ENCODE results near the gene FILIP1L. TPM values are rescaled to one million over a fixed set of nuclear protein-coding genes. Genes with fewer than 3 reads are reported as not detected.

Gene FILIP1L
- total RNA-seq, 4 donors from 2014 or later = 87.1 to 115 (median 99.6) TPM

DNA sequence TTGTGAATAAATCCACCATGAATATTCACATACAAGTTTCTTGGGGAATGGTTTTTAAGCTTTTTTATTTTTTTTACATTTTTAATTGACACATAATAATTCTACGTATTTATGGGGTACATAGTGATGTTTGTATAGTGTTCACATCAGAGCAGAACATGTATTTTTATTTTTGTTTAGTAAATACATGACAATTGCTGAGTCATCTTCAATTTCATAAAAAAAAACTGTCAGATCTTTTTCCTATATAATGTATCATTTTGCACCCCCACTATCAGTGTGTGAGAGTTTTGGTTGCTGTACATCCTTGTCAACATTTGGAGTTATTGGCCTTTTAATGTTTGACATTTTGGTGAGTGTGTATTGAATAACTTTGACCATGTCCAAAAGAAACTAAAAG, 39.9 kb upstream of the FILIP1L start:
- ATAC-seq (no peak), DNase-seq (no peak)
- intact Hi-C loops (cut with DNase I; ENCODE audit: low total_unique reads) = loop anchor here (5.0 kb wide), 1 partner anchor 98 kb away; no protein-coding TSS in a partner anchor
- TF ChIP-seq CTCF (IDR thresholded peaks at IDR 0.05 in 4 of 5, conservative IDR thresholded peaks at IDR 0.05 in 1 of 5) (no peak), POLR2A (IDR thresholded peaks at IDR 0.05) (no peak)
- Histone ChIP-seq H3K4me1 (peaks cover 42 to 45% of the 10 kb centered on the region in 2 donors), H3K9me3 (peaks cover 0 to 2% (median 0%) of the 10 kb centered on the region in 3 donors), H3K4me3 (no peak overlapping the region), H3K27me3 (no peaks in the 10 kb centered on the region), H3K27ac (peak overlapping the region in 2 of 4 donors; percentile 5 to 11), H3K36me3 (no peaks in the 10 kb centered on the region)
- in situ Hi-C loops (cut with MboI; ENCODE audit: low sequenced_read_pairs in 4 of 4) = no loop called here

GRCh38 chr3:100151024-100151707, 36.9 kb upstream of the FILIP1L start:
- Histone ChIP-seq H3K4me3 (no peak overlapping the region), H3K4me1 (peaks cover 20 to 25% of the 10 kb centered on the region in 2 donors), H3K27me3 (no peaks in the 10 kb centered on the region), H3K9me3 (peaks cover 0 to 2% (median 0%) of the 10 kb centered on the region in 3 donors), H3K36me3 (no peaks in the 10 kb centered on the region), H3K27ac (peak overlapping the region; percentile 63 to 76 (median 65))
- in situ Hi-C loops (cut with MboI; ENCODE audit: low sequenced_read_pairs in 4 of 4) = no loop called here
- DNase-seq (peak; percentile 60 to 70), ATAC-seq (peak; percentile 85 to 90)
- intact Hi-C loops (cut with DNase I; ENCODE audit: low total_unique reads) = loop anchor here (5.0 kb wide), 1 partner anchor 101 kb away; no protein-coding TSS in a partner anchor
- TF ChIP-seq POLR2A (IDR thresholded peaks at IDR 0.05) = no peak
- TF ChIP-seq CTCF (IDR thresholded peaks at IDR 0.05 in 4 of 5, conservative IDR thresholded peaks at IDR 0.05 in 1 of 5) = no peak

DNA sequence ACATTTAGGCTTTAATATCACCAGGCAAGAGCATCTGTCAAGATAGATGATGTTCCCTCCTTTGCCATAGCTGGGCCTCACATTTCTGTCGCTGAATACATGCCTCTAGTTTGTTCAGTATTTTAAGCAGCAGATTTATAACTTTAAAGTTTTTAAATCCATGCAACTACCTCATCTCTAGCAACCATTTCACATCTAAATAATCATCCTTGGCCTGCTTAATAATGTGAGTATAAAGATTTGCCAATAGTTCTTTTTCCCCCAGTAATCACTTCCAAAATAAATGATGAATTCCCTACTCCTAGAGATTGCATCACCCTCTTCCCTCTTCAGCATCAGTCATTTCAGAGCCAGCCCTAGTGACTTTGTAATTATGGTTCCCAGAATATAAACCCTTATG, 36.2 kb upstream of the FILIP1L start:
- Histone ChIP-seq H3K4me3 (no peak overlapping the region), H3K27ac (peak overlapping the region; percentile 63 to 76 (median 65)), H3K4me1 (peaks cover 20 to 25% of the 10 kb centered on the region in 2 donors), H3K36me3 (no peaks in the 10 kb centered on the region), H3K9me3 (peaks cover 0 to 2% (median 0%) of the 10 kb centered on the region in 3 donors), H3K27me3 (no peaks in the 10 kb centered on the region)
- DNase-seq (no peak), ATAC-seq (peak; percentile 55 to 68)
- in situ Hi-C loops (cut with MboI; ENCODE audit: low sequenced_read_pairs in 4 of 4) (no loop called here), intact Hi-C loops (cut with DNase I; ENCODE audit: low total_unique reads) (loop anchor here (5.0 kb wide), 1 partner anchor 102 kb away; no protein-coding TSS in a partner anchor)
- TF ChIP-seq CTCF (IDR thresholded peaks at IDR 0.05 in 4 of 5, conservative IDR thresholded peaks at IDR 0.05 in 1 of 5) = no peak
- TF ChIP-seq POLR2A (IDR thresholded peaks at IDR 0.05) = no peak

GRCh38 chr3:100149713-100150415, 35.6 kb upstream of the FILIP1L start:
- Histone ChIP-seq H3K27ac (peak overlapping the region; percentile 26 to 63 (median 52)), H3K4me1 (peaks cover 20 to 25% of the 10 kb centered on the region in 2 donors), H3K9me3 (no peaks in the 10 kb centered on the region), H3K4me3 (no peak overlapping the region), H3K36me3 (no peaks in the 10 kb centered on the region), H3K27me3 (no peaks in the 10 kb centered on the region)
- intact Hi-C loops (cut with DNase I; ENCODE audit: low total_unique reads) = loop anchor here (5.0 kb wide), 1 partner anchor 102 kb away; no protein-coding TSS in a partner anchor
- ATAC-seq = no peak
- in situ Hi-C loops (cut with MboI; ENCODE audit: low sequenced_read_pairs in 4 of 4) = no loop called here
- TF ChIP-seq CTCF (IDR thresholded peaks at IDR 0.05 in 4 of 5, conservative IDR thresholded peaks at IDR 0.05 in 1 of 5) = no peak
- no peak for TF ChIP-seq POLR2A (IDR thresholded peaks at IDR 0.05)
- DNase-seq = peak in 1 of 2 donors; percentile 46
